SU-DHL-6 (cell line): Measurements from ENCODE around the gene SH3PXD2A.

ENCODE experiments used
- H2AFZ ChIP-seq: fragments of 200-600 bp; sonication (generic); 2 replicates; pipeline ENCODE4 v1.6.1; 2014; ENCODE audit warnings: low read depth, mild to moderate bottlenecking, moderate library complexity, mixed read lengths, antibody characterized with exemption, low read length; ENCODE audit not compliant: severe bottlenecking
- H3F3A ChIP-seq: fragments of 200-600 bp; shearing (Covaris generic); 2 replicates; pipeline ENCODE4 v1.6.0; 2016; ENCODE audit warnings: antibody characterized with exemption, mild to moderate bottlenecking; ENCODE audit not compliant: insufficient read depth
- H3K27ac ChIP-seq: fragments of 200-600 bp; sonication (generic); 2 replicates; pipeline ENCODE4 v1.5.1; 2016; ENCODE audit warnings: low read depth, mild to moderate bottlenecking, low read length, moderate library complexity, mixed read lengths
- H3K27me3 ChIP-seq: fragments of 200-600 bp; sonication (generic), shearing (Covaris generic); 2 replicates; pipeline ENCODE4 v1.6.0; 2014; ENCODE audit warnings: mild to moderate bottlenecking, low read length
- H3K36me3 ChIP-seq: fragments of 200-600 bp; sonication (generic); 2 replicates; pipeline ENCODE4 v1.6.1; 2014; ENCODE audit warnings: mild to moderate bottlenecking, low read length, mixed read lengths
- H3K4me2 ChIP-seq: fragments of 300-600, 200-600 bp; shearing (Covaris generic), sonication (generic); 2 replicates; pipeline ENCODE4 v1.6.0; 2014; ENCODE audit warnings: low read length, low read depth, mild to moderate bottlenecking; ENCODE audit not compliant: poor library complexity, severe bottlenecking
- H3K4me3 ChIP-seq: fragments of 200-600 bp; sonication (generic); 2 replicates; pipeline ENCODE4 v1.5.1; 2014; ENCODE audit warnings: antibody characterized with exemption, low read length, mild to moderate bottlenecking, mixed read lengths; ENCODE audit not compliant: insufficient read depth, poor library complexity, severe bottlenecking
- H3K79me2 ChIP-seq: fragments of 200-600 bp; sonication (generic); 2 replicates; pipeline ENCODE4 v1.6.1; 2014; ENCODE audit warnings: mild to moderate bottlenecking, low read length, moderate library complexity; ENCODE audit not compliant: insufficient read depth
- H3K9ac ChIP-seq: fragments of 200-600 bp; sonication (generic); 2 replicates; pipeline ENCODE4 v1.7.0; 2014; ENCODE audit warnings: mild to moderate bottlenecking, low read length
- H3K9me2 ChIP-seq: fragments of 200-600 bp; sonication (generic); replicated peaks from 2 replicates; pipeline ENCODE4 v1.6.1; 2014; ENCODE audit warnings: low read length; ENCODE audit not compliant: insufficient read depth
- H3K9me3 ChIP-seq: fragments of 200-600 bp; sonication (generic); 2 replicates; pipeline ENCODE4 v1.6.1; 2014; ENCODE audit warnings: low read length, mixed read lengths; ENCODE audit not compliant: insufficient read depth
- H4K20me1 ChIP-seq: fragments of 200-600 bp; sonication (generic); 2 replicates; pipeline ENCODE4 v1.6.1; 2014; ENCODE audit warnings: low read depth, mild to moderate bottlenecking, antibody characterized with exemption, low read length, moderate library complexity, mixed read lengths
- CTCF ChIP-seq: fragments of 200-600 bp; sonication (generic); IDR thresholded peaks from one replicate; pipeline ENCODE4 v1.5.1; 2017; ENCODE audit warnings: antibody characterized with exemption, mild to moderate bottlenecking, low read length, moderate library complexity; ENCODE audit not compliant: insufficient read depth, poor library complexity, severe bottlenecking
- EZH2phosphoT487 ChIP-seq: fragments of 200-600 bp; sonication (generic), shearing (Covaris generic); conservative IDR thresholded peaks from 2 replicates; pipeline ENCODE4 v1.6.1; 2018; ENCODE audit warnings: mild to moderate bottlenecking, antibody characterized with exemption, low read length, moderate library complexity, mixed read lengths

The SH3PXD2A gene

GRCh38 chr10:103653581-103654037 is 201.8 kb downstream of the SH3PXD2A start:
- no peaks in the 10 kb centered on the region for H3K36me3 ChIP-seq
- no peak overlapping the region for H3K4me2 ChIP-seq
- no peak overlapping the region for H3K4me3 ChIP-seq
- no peaks in the 10 kb centered on the region for H3F3A ChIP-seq
- H3K27ac ChIP-seq: no peak overlapping the region
- H3K27me3 ChIP-seq: no peaks in the 10 kb centered on the region
- no peaks in the 10 kb centered on the region for H3K79me2 ChIP-seq
- no peaks in the 10 kb centered on the region for H3K9me3 ChIP-seq
- no peaks in the 10 kb centered on the region for H4K20me1 ChIP-seq
- no peak overlapping the region for H3K9ac ChIP-seq
- H2AFZ ChIP-seq: no peak overlapping the region
- H3K9me2 ChIP-seq: no peaks in the 10 kb centered on the region
- TF ChIP-seq CTCF (no peak), EZH2phosphoT487 (no peak)

- Histone ChIP-seq H2AFZ (no peak overlapping the region), H3K9me3 (no peaks in the 10 kb centered on the region), H3K9me2 (no peaks in the 10 kb centered on the region), H3F3A (no peaks in the 10 kb centered on the region), H3K4me2 (no peak overlapping the region), H3K9ac (no peak overlapping the region), H3K27me3 (no peaks in the 10 kb centered on the region), H4K20me1 (no peaks in the 10 kb centered on the region), H3K79me2 (no peaks in the 10 kb centered on the region), H3K4me3 (no peak overlapping the region), H3K27ac (no peak overlapping the region), H3K36me3 (no peaks in the 10 kb centered on the region)
- TF ChIP-seq EZH2phosphoT487 (no peak), CTCF (no peak)
These were observed 202.6 kb downstream of the SH3PXD2A start for GRCh38 chr10:103652599-103653281.

- Histone ChIP-seq H3K9me3 (no peaks in the 10 kb centered on the region), H3K9ac (no peak overlapping the region), H3K27me3 (no peaks in the 10 kb centered on the region), H3K4me2 (no peak overlapping the region), H3K9me2 (no peaks in the 10 kb centered on the region), H2AFZ (no peak overlapping the region), H4K20me1 (no peaks in the 10 kb centered on the region), H3K36me3 (no peaks in the 10 kb centered on the region), H3K79me2 (no peaks in the 10 kb centered on the region), H3K27ac (no peak overlapping the region), H3K4me3 (no peak overlapping the region), H3F3A (no peaks in the 10 kb centered on the region)
- TF ChIP-seq CTCF: no peak
- TF ChIP-seq EZH2phosphoT487: no peak
These were observed 203.4 kb downstream of the SH3PXD2A start for GRCh38 chr10:103651783-103652476.
